WI38 (cell line): ENCODE measurements around the gene SMAD9.
A peak's percentile ranks its signal among the peaks of the same experiment; 100 is the strongest.

Experiments used
- H3K4me3 ChIP-seq: 2 replicates; pipeline ENCODE4 v1.5.1; 2011; ENCODE audit warnings: low read depth, mild to moderate bottlenecking, control low read depth, low read length
- TF ChIP-seq, protein P1 (sequence below): IDR thresholded peaks from 2 replicates; pipeline ENCODE4 v1.5.1; 2012; ENCODE audit warnings: low read depth, mild to moderate bottlenecking, control low read depth, low read length

Gene SMAD9

GRCh38 chr13:36918246-36919131, 1.5 kb downstream of the SMAD9 start:
- H3K4me3 ChIP-seq: peak overlapping the region; percentile 74
- TF ChIP-seq, protein P1, sequence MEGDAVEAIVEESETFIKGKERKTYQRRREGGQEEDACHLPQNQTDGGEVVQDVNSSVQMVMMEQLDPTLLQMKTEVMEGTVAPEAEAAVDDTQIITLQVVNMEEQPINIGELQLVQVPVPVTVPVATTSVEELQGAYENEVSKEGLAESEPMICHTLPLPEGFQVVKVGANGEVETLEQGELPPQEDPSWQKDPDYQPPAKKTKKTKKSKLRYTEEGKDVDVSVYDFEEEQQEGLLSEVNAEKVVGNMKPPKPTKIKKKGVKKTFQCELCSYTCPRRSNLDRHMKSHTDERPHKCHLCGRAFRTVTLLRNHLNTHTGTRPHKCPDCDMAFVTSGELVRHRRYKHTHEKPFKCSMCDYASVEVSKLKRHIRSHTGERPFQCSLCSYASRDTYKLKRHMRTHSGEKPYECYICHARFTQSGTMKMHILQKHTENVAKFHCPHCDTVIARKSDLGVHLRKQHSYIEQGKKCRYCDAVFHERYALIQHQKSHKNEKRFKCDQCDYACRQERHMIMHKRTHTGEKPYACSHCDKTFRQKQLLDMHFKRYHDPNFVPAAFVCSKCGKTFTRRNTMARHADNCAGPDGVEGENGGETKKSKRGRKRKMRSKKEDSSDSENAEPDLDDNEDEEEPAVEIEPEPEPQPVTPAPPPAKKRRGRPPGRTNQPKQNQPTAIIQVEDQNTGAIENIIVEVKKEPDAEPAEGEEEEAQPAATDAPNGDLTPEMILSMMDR: no peak

GRCh38 chr13:36917311-36917710, 2.7 kb downstream of the SMAD9 start:
- TF ChIP-seq, protein P1: no peak
- H3K4me3 ChIP-seq: no peak overlapping the region

DNA sequence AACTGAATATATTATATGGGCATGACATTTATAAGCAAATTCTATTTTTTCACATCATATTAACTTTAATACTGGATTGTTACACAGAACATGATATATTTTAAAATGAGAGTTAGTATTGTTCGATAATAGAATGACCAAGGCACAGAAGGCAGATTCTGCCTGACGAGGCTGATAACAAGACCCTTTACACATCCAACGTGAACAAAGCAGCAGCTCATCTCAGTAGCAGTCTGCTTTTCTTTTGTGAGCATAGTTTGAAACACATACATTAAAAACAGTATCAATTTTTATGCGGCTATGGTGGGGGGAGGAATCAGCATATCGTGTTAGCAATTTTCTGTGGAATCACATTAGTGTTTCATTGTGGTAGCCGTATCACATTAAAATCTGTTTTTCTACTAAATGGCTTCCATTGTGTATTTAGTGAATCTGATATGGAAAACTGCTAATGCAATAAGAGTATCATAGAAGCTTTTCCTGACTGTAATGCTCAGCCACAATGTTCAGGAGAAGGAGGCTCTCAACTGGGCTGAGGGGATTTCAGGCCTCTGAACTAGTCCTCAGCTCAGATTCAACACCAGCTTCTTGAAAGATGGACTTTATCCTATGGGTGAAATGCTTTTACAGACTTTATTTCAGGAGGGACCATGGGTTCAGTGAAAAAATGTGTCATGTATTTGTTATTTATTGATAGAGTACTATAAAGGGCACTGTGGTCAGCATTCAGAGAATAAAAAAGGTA, 4.0 kb downstream of the SMAD9 start:
- TF ChIP-seq, protein P1: no peak
- H3K4me3 ChIP-seq: no peak overlapping the region

GRCh38 chr13:36915106-36915505, 4.9 kb downstream of the SMAD9 start:
- no peak overlapping the region for H3K4me3 ChIP-seq
- TF ChIP-seq, protein P1: no peak

DNA sequence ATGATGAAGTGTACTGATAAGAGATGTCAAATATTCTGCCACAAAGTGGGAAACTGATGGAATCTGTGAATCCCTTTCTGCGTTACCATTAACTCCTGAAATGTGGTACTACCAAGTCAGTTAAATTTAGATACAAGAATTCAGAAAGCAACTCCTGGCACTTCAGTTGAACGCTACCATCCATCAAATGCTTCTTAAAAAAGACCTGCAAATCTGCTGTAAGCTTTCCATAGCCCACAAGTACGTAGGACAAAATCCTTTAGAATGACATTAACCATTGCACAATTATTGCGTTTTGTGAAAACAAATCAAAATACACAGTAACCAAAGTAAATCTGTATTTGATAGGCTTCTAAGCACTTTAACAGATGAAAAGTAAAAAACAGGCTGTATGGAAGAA, 5.4 kb downstream of the SMAD9 start:
- TF ChIP-seq, protein P1: no peak
- H3K4me3 ChIP-seq: no peak overlapping the region

DNA sequence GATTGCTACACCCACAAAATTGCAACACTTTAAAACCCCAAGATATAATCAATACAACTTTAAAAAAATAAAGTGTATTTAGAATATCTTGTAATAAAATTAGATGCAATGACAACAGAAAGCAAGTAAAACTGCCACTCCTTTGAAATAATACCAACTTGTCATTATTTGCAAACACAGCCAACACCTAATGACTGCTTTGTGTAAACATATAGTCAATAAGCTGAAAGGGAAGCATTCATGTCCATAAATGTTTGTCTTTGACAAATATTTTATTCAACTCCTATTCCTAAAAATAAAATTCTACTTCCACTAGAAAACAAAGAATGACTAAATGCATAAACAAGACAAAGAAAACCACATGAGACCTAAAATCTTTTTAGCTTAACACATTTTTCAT, 6.6 kb downstream of the SMAD9 start:
- TF ChIP-seq, protein P1: no peak
- no peak overlapping the region for H3K4me3 ChIP-seq

DNA sequence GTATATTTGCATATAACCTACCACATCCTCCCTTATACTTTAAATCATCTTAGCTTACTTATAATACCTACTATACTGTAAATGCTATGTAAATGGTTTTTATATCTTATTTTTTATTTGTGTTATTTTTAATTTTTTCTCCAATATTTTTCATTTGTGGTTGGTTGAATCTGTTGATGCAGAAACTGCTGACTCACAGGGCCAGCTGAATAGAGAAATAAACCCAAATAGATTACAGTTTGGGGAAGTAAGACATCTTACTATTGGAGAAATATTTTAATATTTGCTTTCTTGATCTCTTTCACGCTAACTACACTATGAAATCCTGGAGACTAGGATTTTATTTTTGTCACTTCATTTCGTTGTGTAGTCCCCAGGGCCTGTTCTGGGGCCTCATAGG, 7.1 kb downstream of the SMAD9 start:
- TF ChIP-seq, protein P1: no peak
- H3K4me3 ChIP-seq: no peak overlapping the region
